Neuronal stem cell (in vitro differentiated cells): ENCODE results near the gene UNKL.

Experiments used
- DNase-seq: peaks from one replicate; pipeline ENCODE4 v3.0.0-alpha.2; 2013; ENCODE audit warnings: low spot score
- H2AFZ ChIP-seq: one replicate; pipeline ENCODE4 v1.6.1; 2013; ENCODE audit warnings: mild to moderate bottlenecking, low read length, inconsistent platforms
- H2AK5ac ChIP-seq: 2 replicates; pipeline ENCODE4 v1.6.1; 2013; ENCODE audit warnings: low read depth, mild to moderate bottlenecking, inconsistent platforms, low read length, moderate library complexity, mixed read lengths
- H2BK120ac ChIP-seq: 2 replicates; pipeline ENCODE4 v1.6.1; 2013; ENCODE audit warnings: low read depth, mild to moderate bottlenecking, inconsistent platforms, low read length, moderate library complexity, mixed read lengths
- H2BK12ac ChIP-seq: one replicate; pipeline ENCODE4 v1.6.1; 2013; ENCODE audit warnings: low read length, inconsistent platforms
- H2BK15ac ChIP-seq: 2 replicates; pipeline ENCODE4 v1.6.1; 2013; ENCODE audit warnings: mild to moderate bottlenecking, low read length, inconsistent platforms, mixed read lengths
- H2BK5ac ChIP-seq: one replicate; pipeline ENCODE4 v1.6.1; 2013; ENCODE audit warnings: inconsistent platforms, mild to moderate bottlenecking, low read length, moderate library complexity
- H3K14ac ChIP-seq: one replicate; pipeline ENCODE4 v1.6.1; 2013; ENCODE audit warnings: low read length, inconsistent platforms
- H3K18ac ChIP-seq: 2 replicates; pipeline ENCODE4 v1.6.1; 2013; ENCODE audit warnings: low read length, inconsistent platforms
- H3K23ac ChIP-seq: 2 replicates; pipeline ENCODE4 v1.6.1; 2013; ENCODE audit warnings: low read depth, mild to moderate bottlenecking, mixed read lengths, low read length, inconsistent platforms; ENCODE audit not compliant: poor library complexity
- H3K27ac ChIP-seq: replicated peaks from 3 replicates; pipeline ENCODE4 v1.5.1; 2013; ENCODE audit warnings: low read length, inconsistent platforms
- H3K27me3 ChIP-seq, 3 experiments: 2 replicates each; pipeline ENCODE4 v1.6.1; 2013; ENCODE audit warnings: low read length in 3 of 3, mild to moderate bottlenecking in 2 of 3, inconsistent platforms in 1 of 3, low read depth in 1 of 3, mixed read lengths in 1 of 3, moderate library complexity in 1 of 3; ENCODE audit not compliant: control insufficient read depth in 3 of 3, insufficient read depth in 3 of 3
- H3K36me3 ChIP-seq, 2 donors: replicated peaks in 1 of 2; 2 replicates each; pipeline ENCODE4 v1.6.1; 2013; ENCODE audit warnings: low read length in 2 of 2; ENCODE audit not compliant: control insufficient read depth in 2 of 2, insufficient read depth in 2 of 2
- H3K4ac ChIP-seq: 2 replicates; pipeline ENCODE4 v1.6.1; 2013; ENCODE audit warnings: inconsistent platforms, mild to moderate bottlenecking, low read length, moderate library complexity
- H3K4me1 ChIP-seq, 2 donors: 1 replicate in 1 of 2; 2 replicates in 1 of 2; pipeline ENCODE4 v1.6.1; 2013; ENCODE audit warnings: low read length in 2 of 2, low read depth in 1 of 2; ENCODE audit not compliant: control insufficient read depth in 2 of 2, insufficient read depth in 1 of 2
- H3K4me2 ChIP-seq: one replicate; pipeline ENCODE4 v1.6.1; 2013; ENCODE audit warnings: mild to moderate bottlenecking, low read length, inconsistent platforms; ENCODE audit not compliant: insufficient read depth, poor library complexity, severe bottlenecking
- H3K4me3 ChIP-seq, 2 donors: 2 replicates each; pipeline ENCODE4 v1.5.1; 2013; ENCODE audit warnings: low read length in 2 of 2, mild to moderate bottlenecking in 2 of 2, inconsistent platforms in 1 of 2, moderate library complexity in 1 of 2
- H3K79me1 ChIP-seq: one replicate; pipeline ENCODE4 v1.6.1; 2013; ENCODE audit warnings: low read depth, mild to moderate bottlenecking, inconsistent platforms, low read length, moderate library complexity
- H3K9ac ChIP-seq: one replicate; pipeline ENCODE4 v1.6.1; 2013; ENCODE audit warnings: mild to moderate bottlenecking, low read depth, low read length, inconsistent platforms; ENCODE audit not compliant: poor library complexity
- H3K9me3 ChIP-seq, 2 donors: replicated peaks in 1 of 2; 2 replicates each; pipeline versions ENCODE3 to v1.6.1; 2013; ENCODE audit warnings: low read length in 2 of 2, mild to moderate bottlenecking in 2 of 2, inconsistent platforms in 1 of 2, low read depth in 1 of 2, mixed read lengths in 1 of 2, moderate library complexity in 1 of 2; ENCODE audit not compliant: control insufficient read depth in 2 of 2, insufficient read depth in 1 of 2
- H4K8ac ChIP-seq: one replicate; pipeline ENCODE4 v1.6.1; 2013; ENCODE audit warnings: low read depth, mild to moderate bottlenecking, inconsistent platforms, low read length, moderate library complexity
- H4K91ac ChIP-seq: one replicate; pipeline ENCODE4 v1.6.1; 2013; ENCODE audit warnings: low read length, low read depth, mild to moderate bottlenecking, inconsistent platforms; ENCODE audit not compliant: poor library complexity
- WGBS, 2 donors: extraction: QIAGEN DNeasy Blood & Tissue Kit; methylation state at CpG; one replicate each; pipeline ENCODE4 v1.1.7; 2013; ENCODE audit warnings: missing lambda C conversion rate in 2 of 2, mixed read lengths in 1 of 2; ENCODE audit not compliant: insufficient read length in 2 of 2, insufficient replicate concordance in 1 of 2; ENCODE audit errors: extremely low coverage in 2 of 2; 5-methylcytosine and 5-hydroxymethylcytosine counted together

Gene UNKL

DNA sequence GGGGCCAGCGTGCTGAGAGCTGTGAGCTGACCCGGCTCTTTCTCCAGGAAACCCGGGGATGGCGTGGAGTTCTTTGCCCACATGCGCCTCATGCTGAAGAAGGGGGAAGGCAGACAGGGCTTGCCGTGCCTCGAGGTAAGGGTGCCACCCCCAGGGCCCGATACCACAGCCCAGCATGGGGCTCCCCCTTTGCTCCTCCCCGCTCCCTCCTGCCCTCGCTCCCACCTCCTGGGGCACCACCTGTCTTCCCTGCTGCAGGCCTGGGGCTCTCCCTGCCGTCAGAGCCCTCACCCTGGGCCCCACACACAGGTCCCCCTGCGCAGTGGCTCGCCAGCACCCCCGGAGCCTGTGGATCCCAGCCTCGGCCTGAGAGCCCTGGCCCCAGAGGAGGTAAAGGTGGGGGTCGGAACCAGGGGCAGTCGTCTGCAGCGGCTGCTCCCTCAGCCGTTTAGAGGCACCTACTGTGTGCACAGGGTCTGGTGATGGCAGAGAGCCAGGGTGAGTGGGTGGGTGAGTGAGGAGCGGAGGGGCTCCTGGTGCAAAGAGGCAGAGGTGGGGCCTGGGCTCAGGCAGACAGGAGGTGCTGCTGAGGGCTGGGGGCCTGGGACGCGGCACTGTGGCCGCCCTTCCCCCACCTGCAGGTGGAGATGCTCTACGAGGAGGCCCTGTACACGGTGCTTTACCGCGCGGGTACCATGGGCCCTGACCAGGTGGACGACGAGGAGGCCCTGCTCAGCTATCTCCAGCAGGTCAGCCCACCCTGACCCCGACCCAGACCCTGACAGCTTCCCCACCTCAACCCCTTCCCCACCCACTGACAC, 75.4 kb downstream of the UNKL start:
- peak overlapping the region; percentile 70 for H3K9ac ChIP-seq
- H2BK12ac ChIP-seq = peak overlapping the region; percentile 58
- peaks cover 0 to 40% (median 14%) of the 10 kb centered on the region in 3 experiments for H3K27me3 ChIP-seq
- H4K8ac ChIP-seq = no peak overlapping the region
- no peak overlapping the region for H3K4me3 ChIP-seq
- no peak overlapping the region for H2BK120ac ChIP-seq
- no peak overlapping the region for H3K23ac ChIP-seq
- no peak overlapping the region for H4K91ac ChIP-seq
- no peak overlapping the region for H3K27ac ChIP-seq
- H2BK5ac ChIP-seq = no peak overlapping the region
- peaks cover 18 to 39% of the 10 kb centered on the region in 2 donors for H3K4me1 ChIP-seq
- H3K9me3 ChIP-seq = peaks cover 0 to 2% of the 10 kb centered on the region in 2 donors
- H3K79me1 ChIP-seq = no peaks in the 10 kb centered on the region
- H2AK5ac ChIP-seq = peak overlapping the region; percentile 90
- H2AFZ ChIP-seq = no peak overlapping the region
- H3K18ac ChIP-seq = peak overlapping the region; percentile 64
- H3K14ac ChIP-seq = peak overlapping the region; percentile 38
- no peak for DNase-seq
- H2BK15ac ChIP-seq = peak overlapping the region; percentile 58
- no peak overlapping the region for H3K4me2 ChIP-seq
- no peak overlapping the region for H3K4ac ChIP-seq
- peaks cover 0 to 26% of the 10 kb centered on the region in 2 donors for H3K36me3 ChIP-seq
- WGBS, 2 donors = no CpG with 5 or more reads among the region's 31 CpGs

DNA sequence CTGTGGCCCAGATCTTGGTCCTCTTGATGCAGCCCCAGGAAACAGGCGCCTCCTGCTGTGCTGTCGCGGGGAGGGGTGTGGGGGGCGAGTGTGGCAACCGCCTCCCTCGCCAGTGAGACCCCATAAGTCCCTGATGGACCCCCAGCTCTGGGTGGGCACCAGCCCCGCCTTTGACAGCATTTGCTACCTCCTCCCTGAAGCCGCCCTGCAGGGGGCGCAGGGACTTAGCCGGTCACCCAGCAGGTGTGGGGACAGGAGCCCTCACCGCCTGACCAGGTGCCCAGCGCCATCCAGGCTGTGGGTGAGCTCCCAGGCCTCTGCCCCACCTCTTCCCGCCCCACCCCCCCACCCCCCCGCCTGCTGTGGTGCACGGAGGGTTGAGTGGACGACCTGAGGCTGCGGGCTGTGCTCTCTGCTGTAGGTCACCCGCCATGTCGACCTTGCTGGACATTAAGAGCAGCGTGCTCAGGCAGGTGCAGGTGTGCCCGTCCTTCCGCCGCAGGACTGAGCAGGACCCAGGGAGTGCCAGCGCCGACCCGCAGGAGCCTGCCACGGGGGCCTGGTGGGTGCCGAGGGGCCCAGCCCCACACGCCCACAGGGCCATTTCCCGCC, 76.3 kb downstream of the UNKL start:
- Histone ChIP-seq H3K23ac (peak overlapping the region; percentile 65), H3K36me3 (peaks cover 0 to 26% of the 10 kb centered on the region in 2 donors), H3K9ac (no peak overlapping the region), H2BK120ac (no peak overlapping the region), H3K4ac (no peak overlapping the region), H4K91ac (no peak overlapping the region), H3K4me2 (no peak overlapping the region), H3K79me1 (no peaks in the 10 kb centered on the region), H4K8ac (no peak overlapping the region), H2AK5ac (peak overlapping the region; percentile 90), H3K4me1 (peaks cover 15 to 42% of the 10 kb centered on the region in 2 donors), H2BK5ac (no peak overlapping the region), H3K9me3 (peaks cover 0 to 2% of the 10 kb centered on the region in 2 donors), H2BK15ac (peak overlapping the region; percentile 58), H3K27ac (no peak overlapping the region), H3K27me3 (peaks cover 0 to 42% (median 20%) of the 10 kb centered on the region in 3 experiments), H3K14ac (peak overlapping the region; percentile 38), H3K18ac (peak overlapping the region; percentile 64), H2BK12ac (peak overlapping the region; percentile 84), H2AFZ (no peak overlapping the region), H3K4me3 (no peak overlapping the region)
- WGBS, 2 donors = no CpG with 5 or more reads among the region's 30 CpGs
- DNase-seq = no peak

DNA sequence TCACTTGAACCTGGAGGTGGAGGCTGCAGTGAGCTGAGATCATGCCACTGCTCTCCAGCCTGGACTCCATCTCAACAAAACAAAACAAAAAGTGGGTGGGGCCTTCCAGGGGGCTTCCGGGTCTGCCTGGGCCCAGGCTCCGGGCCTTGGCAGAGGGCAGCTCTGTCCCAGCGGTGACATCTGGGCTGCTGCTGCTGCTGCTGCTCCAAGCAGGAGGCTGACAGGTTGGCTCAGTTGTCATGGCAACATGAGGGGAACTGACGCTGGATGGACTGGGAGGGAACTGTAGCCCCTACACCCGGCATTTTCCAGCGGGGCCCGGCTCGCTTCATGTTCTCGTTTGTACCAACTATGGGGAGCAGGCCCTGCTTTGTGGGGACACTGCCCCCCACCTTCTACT, 77.0 kb downstream of the UNKL start:
- Histone ChIP-seq H2AK5ac (no peak overlapping the region), H2BK120ac (no peak overlapping the region), H2AFZ (no peak overlapping the region), H3K4me3 (no peak overlapping the region), H3K36me3 (peaks cover 0 to 24% of the 10 kb centered on the region in 2 donors), H3K27me3 (peaks cover 6 to 47% (median 27%) of the 10 kb centered on the region in 3 experiments), H3K18ac (no peak overlapping the region), H3K9ac (peak overlapping the region; percentile 44), H3K23ac (no peak overlapping the region), H3K14ac (no peak overlapping the region), H2BK12ac (no peak overlapping the region), H2BK15ac (peak overlapping the region; percentile 58), H3K4me1 (peaks cover 12 to 47% of the 10 kb centered on the region in 2 donors), H3K27ac (no peak overlapping the region), H4K8ac (no peak overlapping the region), H3K9me3 (peaks cover 0 to 2% of the 10 kb centered on the region in 2 donors), H3K4me2 (no peak overlapping the region), H3K4ac (no peak overlapping the region), H3K79me1 (no peaks in the 10 kb centered on the region), H4K91ac (no peak overlapping the region), H2BK5ac (no peak overlapping the region)
- no CpG with 5 or more reads among the region's 9 CpGs for WGBS, 2 donors
- no peak for DNase-seq

DNA sequence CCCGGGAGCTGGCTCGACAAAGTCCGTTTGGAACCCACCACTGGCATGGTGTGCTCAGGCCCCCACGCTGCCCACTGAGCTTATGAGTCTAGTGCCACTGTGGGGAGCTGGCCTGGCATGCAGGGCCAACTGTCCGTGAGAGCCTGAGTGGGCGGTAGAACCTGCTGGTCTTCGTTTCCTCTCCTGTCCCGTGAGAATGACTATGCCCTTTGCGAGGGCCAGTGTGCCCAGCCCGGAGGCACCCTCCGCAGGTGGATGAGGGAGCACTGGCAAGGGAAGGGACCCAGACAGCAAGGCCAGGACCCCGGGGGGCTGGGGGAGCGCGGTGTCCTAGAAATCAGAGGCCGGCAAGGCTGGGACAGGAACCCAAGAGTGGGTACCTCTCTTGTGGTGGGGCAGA, 77.9 kb downstream of the UNKL start:
- DNase-seq = no peak
- Histone ChIP-seq H3K27ac (no peak overlapping the region), H3K36me3 (peaks cover 0 to 16% of the 10 kb centered on the region in 2 donors), H3K23ac (no peak overlapping the region), H2AK5ac (peak overlapping the region; percentile 81), H3K4me3 (no peak overlapping the region), H2BK12ac (no peak overlapping the region), H3K79me1 (no peaks in the 10 kb centered on the region), H4K91ac (no peak overlapping the region), H3K18ac (peak overlapping the region; percentile 52), H2BK120ac (peak overlapping the region; percentile 76), H3K27me3 (peaks cover 6 to 50% (median 29%) of the 10 kb centered on the region in 3 experiments), H3K4ac (no peak overlapping the region), H3K4me2 (no peak overlapping the region), H2BK5ac (peak overlapping the region; percentile 13), H2BK15ac (peak overlapping the region; percentile 89), H3K9me3 (peaks cover 0 to 2% of the 10 kb centered on the region in 2 donors), H3K4me1 (peaks cover 18 to 55% of the 10 kb centered on the region in 2 donors), H2AFZ (no peak overlapping the region), H3K14ac (peak overlapping the region; percentile 94), H3K9ac (peak overlapping the region; percentile 70), H4K8ac (no peak overlapping the region)
- WGBS, 2 donors = no CpG with 5 or more reads among the region's 15 CpGs
